ENCODE measurements around the gene UHRF1. TPM values are rescaled to one million over a fixed set of nuclear protein-coding genes. Genes with fewer than 3 reads are reported as not detected.
A peak's percentile ranks its signal among the peaks of the same experiment; 100 is the strongest.
"Not testable (repeated sequence)": the region's sequence is repeated elsewhere in the genome, so short reads cannot be mapped to it uniquely, and the experiment has no call there.

UHRF1 gene
- total RNA-seq, 2 experiments from 2014 or later: 86.5 to 88.3 TPM

DNA sequence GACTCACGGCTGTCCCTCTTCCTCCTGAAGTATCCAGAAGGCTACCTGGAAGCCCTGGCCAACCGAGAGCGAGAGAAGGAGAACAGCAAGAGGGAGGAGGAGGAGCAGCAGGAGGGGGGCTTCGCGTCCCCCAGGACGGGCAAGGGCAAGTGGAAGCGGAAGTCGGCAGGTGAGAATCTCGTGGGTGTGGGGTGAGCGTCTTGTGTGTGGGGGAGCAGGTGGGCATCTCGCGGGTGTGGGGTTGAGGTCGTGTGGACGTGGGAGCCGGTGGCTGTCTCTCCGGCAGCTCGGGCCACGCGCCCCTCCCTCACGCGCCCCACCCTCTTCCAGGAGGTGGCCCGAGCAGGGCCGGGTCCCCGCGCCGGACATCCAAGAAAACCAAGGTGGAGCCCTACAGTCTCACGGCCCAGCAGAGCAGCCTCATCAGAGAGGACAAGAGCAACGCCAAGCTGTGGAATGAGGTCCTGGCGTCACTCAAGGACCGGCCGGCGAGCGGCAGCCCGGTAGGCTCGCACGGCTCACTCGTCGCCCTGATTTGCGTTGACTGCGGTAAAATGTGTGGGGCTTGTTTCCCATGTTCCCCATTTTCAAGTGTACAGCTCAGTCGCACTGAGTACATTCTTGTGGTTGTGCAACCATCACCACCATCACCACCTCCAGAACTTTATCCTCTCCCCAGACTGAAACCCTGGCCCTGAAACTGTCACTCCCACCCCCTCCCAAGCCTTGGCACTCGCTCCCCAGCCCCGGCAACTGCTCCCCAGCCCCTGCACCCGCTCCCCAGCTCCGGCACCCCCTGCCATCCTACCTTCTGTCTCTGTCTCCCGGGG, 45.2 kb downstream of the UHRF1 start:
- H3K27ac Mint-ChIP-seq, H3K4me1 Mint-ChIP-seq, H3K27me3 Mint-ChIP-seq, H3K9me3 Mint-ChIP-seq, CTCF ChIA-PET, DNase-seq, H3K4me3 Mint-ChIP-seq, POLR2A ChIA-PET: not testable (repeated sequence)
- peaks cover 60% of the 10 kb centered on the region for H3K36me3 Mint-ChIP-seq (ENCODE audit: low read depth)

DNA sequence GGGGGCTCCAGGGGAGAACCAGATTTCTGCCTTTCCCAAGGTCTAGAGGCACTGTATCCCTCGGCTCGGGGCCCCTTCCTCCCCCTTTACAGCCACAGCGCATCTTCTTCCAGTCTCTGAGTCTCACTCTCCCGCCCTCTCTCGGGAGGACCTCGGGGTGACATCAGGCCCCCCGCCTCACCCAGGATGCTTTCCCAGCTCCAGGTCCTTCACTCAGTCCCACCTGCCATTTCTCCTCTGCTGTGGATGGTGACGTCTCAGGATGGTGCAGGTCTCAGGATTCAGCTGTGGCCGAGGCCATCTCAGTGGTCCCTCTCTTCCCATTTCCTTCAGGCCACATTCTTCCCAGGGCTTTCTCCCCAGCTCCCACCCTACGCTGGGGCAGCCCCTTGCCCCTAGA, 46.0 kb downstream of the UHRF1 start:
- Mint-ChIP-seq H3K4me3 (no peak overlapping the region), H3K36me3 (ENCODE audit: low read depth) (peaks cover 65% of the 10 kb centered on the region), H3K27ac (peak overlapping the region; percentile 10), H3K9me3 (no peaks in the 10 kb centered on the region), H3K27me3 (no peaks in the 10 kb centered on the region), H3K4me1 (no peaks in the 10 kb centered on the region)
- DNase-seq: no peak
- ChIA-PET POLR2A (no interaction called here), CTCF (no interaction called here)

DNA sequence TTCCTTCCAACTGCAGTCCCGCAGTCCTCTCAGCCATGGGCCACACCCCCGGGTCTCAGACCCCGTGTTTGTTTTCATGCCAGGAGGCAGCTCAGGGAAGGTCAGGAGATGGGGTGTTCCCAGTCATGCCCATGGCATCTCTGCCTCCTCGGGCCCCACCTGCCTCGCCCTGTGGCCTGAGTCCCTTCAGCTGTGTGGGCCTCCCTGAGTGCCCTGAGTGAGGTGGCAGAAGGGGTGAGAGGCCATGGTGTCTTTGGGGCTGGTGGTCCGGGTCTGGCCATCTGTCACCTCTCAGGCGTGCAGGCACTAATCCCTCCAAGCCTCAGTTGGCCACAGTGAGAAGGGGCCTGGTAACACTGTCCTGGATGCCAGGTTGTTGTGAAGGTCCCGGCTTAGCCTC, 48.7 kb downstream of the UHRF1 start:
- Mint-ChIP-seq H3K27ac (no peak overlapping the region), H3K4me3 (no peak overlapping the region), H3K27me3 (no peaks in the 10 kb centered on the region), H3K36me3 (ENCODE audit: low read depth) (peaks cover 59% of the 10 kb centered on the region), H3K4me1 (no peaks in the 10 kb centered on the region), H3K9me3 (no peaks in the 10 kb centered on the region)
- CTCF ChIA-PET: no interaction called here
- no peak for DNase-seq
- POLR2A ChIA-PET: interaction anchor here (1.3 kb wide), 1 partner anchor 46 kb away, joined by 3 read pairs; no protein-coding TSS in a partner anchor

DNA sequence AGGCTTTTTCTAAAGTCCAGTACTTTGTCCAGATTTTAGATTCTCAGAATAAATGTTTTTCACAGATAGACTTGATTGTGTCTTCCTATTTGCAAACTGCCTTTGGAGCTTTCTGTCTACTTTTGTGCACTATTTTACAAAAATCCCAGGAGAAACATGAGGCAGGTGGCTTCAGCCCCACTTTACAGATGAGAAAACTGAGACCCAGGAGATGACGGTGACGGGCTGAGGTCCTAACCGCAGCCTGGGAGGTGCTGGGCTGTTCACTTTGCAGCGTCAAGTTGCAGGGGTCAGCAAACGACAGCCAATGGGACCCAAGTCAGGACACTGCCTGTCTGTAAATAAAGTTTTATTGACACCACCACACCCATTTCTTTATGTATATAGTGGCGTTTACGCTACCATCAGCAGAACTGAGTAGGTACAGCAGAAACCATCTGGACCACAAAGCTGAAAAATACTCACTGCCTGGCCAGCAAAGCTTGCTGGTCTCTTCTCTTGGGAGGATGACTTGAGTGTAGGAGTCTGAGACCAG, 52.9 kb downstream of the UHRF1 start:
- no peaks in the 10 kb centered on the region for H3K27me3 Mint-ChIP-seq
- H3K4me3 Mint-ChIP-seq: no peak overlapping the region
- H3K9me3 Mint-ChIP-seq: no peaks in the 10 kb centered on the region
- H3K27ac Mint-ChIP-seq: no peak overlapping the region
- ChIA-PET POLR2A (no interaction called here), CTCF (no interaction called here)
- peaks cover under 1% of the 10 kb centered on the region for H3K4me1 Mint-ChIP-seq
- peaks cover 48% of the 10 kb centered on the region for H3K36me3 Mint-ChIP-seq (ENCODE audit: low read depth)
- DNase-seq: no peak

DNA sequence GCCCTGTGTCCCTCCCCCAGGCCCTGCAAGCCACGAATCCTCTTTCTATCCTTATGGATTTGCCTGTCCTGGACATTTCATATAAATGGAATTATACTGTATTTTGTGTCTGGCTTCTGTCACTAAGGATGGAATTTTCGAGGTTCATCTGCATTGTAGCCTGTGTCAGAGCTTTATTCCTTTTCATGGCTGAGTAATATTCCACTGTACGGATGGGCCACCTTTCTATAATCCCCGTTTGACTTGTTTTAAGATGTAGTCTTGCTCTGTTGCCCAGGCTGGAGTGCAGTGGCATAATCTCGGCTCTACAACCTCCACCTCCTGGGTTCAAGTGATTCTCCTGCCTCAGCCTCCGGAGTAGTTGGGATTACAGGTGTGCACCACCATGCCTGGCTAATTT, 55.8 kb downstream of the UHRF1 start:
- H3K36me3 Mint-ChIP-seq (ENCODE audit: low read depth): peaks cover 40% of the 10 kb centered on the region
- H3K4me1 Mint-ChIP-seq: peaks cover 15% of the 10 kb centered on the region
- ChIA-PET POLR2A (no interaction called here), CTCF (interaction anchor here (0.6 kb wide), 1 partner anchor 106 kb away, joined by 4 read pairs; no protein-coding TSS in a partner anchor)
- no peak overlapping the region for H3K27ac Mint-ChIP-seq
- H3K4me3 Mint-ChIP-seq: no peak overlapping the region
- no peaks in the 10 kb centered on the region for H3K27me3 Mint-ChIP-seq
- H3K9me3 Mint-ChIP-seq: no peaks in the 10 kb centered on the region
- DNase-seq: no peak

DNA sequence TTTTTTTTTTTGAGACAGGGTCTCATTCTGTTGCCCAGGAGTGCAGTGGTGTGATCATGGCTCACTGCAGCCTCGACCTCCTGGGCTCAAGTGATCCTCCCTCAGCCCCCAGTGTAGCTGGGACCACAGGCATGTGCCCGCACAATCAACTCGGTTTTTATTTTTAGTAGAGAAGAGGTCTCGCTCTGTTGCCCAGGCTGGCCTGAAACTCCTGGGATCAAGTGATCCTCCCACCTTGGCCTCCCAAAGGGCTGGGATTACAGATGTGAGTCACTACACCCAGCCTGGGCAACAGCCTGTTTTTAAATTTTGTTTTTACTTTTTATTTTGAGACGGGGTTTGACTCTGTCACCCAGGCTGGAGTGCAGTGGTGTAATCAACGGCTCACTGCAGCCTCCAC, 57.3 kb downstream of the UHRF1 start:
- H3K36me3 Mint-ChIP-seq (ENCODE audit: low read depth): peaks cover 43% of the 10 kb centered on the region
- DNase-seq: no peak
- peaks cover 30% of the 10 kb centered on the region for H3K4me1 Mint-ChIP-seq
- no peaks in the 10 kb centered on the region for H3K27me3 Mint-ChIP-seq
- ChIA-PET POLR2A (no interaction called here), CTCF (no interaction called here)
- H3K4me3 Mint-ChIP-seq: no peak overlapping the region
- no peaks in the 10 kb centered on the region for H3K9me3 Mint-ChIP-seq
- peak overlapping the region; percentile 2 for H3K27ac Mint-ChIP-seq

DNA sequence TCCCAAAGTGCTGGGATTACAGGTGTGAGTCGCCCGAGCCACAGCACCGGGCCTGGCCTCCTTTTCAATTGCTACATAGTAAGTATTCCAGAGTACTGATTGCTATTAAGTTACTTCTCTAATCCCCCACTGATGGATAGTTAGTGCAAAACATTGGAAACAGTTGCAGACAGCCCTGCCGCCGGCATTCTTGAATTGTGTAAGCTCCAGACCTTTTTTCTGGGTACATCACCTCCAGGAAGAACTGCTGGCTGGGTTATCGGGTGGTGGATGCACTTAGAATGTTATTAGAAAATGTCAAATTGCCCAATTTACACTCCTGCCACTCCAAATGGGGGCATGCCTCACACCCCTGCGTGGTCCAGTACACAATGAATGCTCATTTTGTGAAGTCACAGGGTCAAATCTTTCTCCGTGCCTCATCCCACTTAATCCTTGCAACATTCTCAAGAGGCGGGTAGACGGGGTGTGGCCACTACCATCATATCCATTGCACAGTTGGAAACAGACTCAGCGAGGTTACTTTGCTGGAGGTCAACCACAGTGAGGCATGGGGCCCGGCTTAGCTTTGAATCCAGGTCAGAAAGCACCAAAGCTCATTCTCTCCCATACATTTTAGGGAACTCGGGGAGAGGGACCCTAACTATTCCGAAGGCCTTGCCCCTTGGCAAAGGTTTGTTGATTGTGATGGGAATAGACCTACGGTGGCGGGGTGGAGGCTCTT, 58.6 kb downstream of the UHRF1 start:
- peak overlapping the region; percentile 88 for H3K27ac Mint-ChIP-seq
- no peak for DNase-seq
- H3K27me3 Mint-ChIP-seq: no peaks in the 10 kb centered on the region
- peak overlapping the region; percentile 68 for H3K4me3 Mint-ChIP-seq
- ChIA-PET CTCF (interaction anchor here (0.7 to 1.7 kb wide), 10 partner anchors 9 to 1682 kb away, joined by 3 to 12 read pairs (median 5); partner anchors contain the start of gene FEM1A), POLR2A (interaction anchor here (0.9 to 5.7 kb wide), 5 partner anchors 9 to 752 kb away, joined by 3 to 65 read pairs (median 4); partner anchors contain the start of genes CATSPERD and LONP1)
- H3K4me1 Mint-ChIP-seq: peaks cover 35% of the 10 kb centered on the region
- H3K36me3 Mint-ChIP-seq (ENCODE audit: low read depth): peaks cover 31% of the 10 kb centered on the region
- no peaks in the 10 kb centered on the region for H3K9me3 Mint-ChIP-seq

DNA sequence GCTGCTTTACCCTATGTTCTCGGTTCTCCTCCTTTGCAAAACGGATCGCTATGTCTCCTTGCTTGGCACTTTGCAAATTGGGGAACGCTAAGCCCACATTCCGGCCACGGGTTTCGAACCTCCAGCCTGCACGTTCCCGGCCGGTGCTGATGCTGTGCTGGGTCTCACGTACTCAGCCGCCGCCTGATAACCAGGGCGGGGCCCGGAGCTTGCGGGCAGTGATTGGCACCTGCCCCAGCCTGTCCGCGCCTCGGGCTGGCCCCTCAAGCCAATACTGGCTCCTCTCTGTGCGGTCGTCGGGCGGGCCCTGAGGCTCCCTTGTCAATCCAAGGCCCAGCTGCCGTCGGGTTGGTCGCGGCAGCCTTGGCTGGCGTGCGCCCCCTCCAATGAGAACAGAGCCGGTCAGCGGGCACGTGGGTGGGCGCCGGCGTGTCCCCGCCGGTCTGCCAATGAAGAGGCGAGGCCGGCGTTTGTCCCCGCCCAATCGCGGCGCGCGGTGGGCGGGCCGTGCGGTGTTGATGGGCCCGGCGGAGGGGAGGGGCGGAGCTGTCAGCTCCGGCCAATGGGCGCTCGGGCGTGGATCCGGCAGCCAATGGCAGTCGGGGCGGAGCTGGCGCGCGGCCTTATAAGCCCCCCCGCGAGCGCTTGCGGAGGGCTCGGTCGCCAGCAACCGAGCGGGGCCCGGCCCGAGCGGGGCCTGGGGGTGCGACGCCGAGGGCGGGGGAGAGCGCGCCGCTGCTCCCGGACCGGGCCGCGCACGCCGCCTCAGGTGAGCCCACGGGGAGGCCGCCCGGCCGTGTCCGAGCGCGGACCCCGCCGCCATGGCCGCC, 59.4 kb downstream of the UHRF1 start, which contains the start of gene KDM4B:
TSS of gene KDM4B (plus strand) at position 652 of the 830 bp plus-strand sequence. CDS start 63,778 bp downstream, outside the sequence.
- ChIA-PET CTCF (interaction anchor here (0.5 to 1.7 kb wide), 12 partner anchors 10 to 1682 kb away, joined by 3 to 12 read pairs (median 4); partner anchors contain the start of gene FEM1A), POLR2A (interaction anchor here (0.6 to 5.7 kb wide), 9 partner anchors 10 to 751 kb away, joined by 3 to 65 read pairs (median 4); partner anchors contain the start of genes CATSPERD, LONP1 and UHRF1)
- H3K4me1 Mint-ChIP-seq: peaks cover 36% of the 10 kb centered on the region
- no peaks in the 10 kb centered on the region for H3K27me3 Mint-ChIP-seq
- peak within 1 kb of the TSS; percentile 88 for H3K27ac Mint-ChIP-seq
- peaks cover 26% of the 10 kb centered on the region for H3K36me3 Mint-ChIP-seq (ENCODE audit: low read depth)
- peak; percentile 99 for DNase-seq
- H3K9me3 Mint-ChIP-seq: no peaks in the 10 kb centered on the region
- peak within 1 kb of the TSS; percentile 86 for H3K4me3 Mint-ChIP-seq

DNA sequence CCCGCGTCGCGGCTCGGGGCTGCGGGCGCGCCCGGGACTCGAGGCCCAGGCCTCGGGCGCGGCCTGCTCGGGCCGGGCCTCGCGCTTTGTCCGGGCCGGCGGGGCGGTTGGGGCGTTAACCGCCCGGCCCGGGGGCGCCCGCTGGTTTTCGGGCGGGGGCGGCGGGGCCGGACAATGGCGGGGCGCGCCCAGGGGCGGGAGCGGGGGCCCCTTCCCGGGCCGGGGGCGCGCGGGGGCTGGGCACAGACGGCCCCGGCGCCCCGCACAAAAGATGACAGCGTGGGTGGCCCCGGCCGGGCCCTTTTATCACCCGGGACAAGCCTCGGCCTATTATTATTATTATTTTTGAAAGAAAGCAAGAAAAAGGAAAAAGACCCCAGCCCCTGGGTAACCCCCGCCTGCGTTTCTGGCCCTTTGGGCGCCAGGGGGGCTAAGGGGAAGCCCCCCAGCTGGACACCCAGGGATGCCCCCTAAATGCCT, 60.0 kb downstream of the UHRF1 start:
- no peak for DNase-seq
- ChIA-PET POLR2A (interaction anchor here (0.6 to 5.7 kb wide), 9 partner anchors 10 to 751 kb away, joined by 3 to 65 read pairs (median 3); partner anchors contain the start of genes CATSPERD, FEM1A, LONP1 and PLIN3), CTCF (interaction anchor here (0.5 to 1.7 kb wide), 9 partner anchors 33 to 963 kb away, joined by 3 to 12 read pairs (median 5); partner anchors contain the start of gene FEM1A)
- H3K4me3 Mint-ChIP-seq: peak overlapping the region; percentile 86
- H3K27ac Mint-ChIP-seq: peak overlapping the region; percentile 77
- H3K36me3 Mint-ChIP-seq (ENCODE audit: low read depth): peaks cover 24% of the 10 kb centered on the region
- H3K27me3 Mint-ChIP-seq: no peaks in the 10 kb centered on the region
- no peaks in the 10 kb centered on the region for H3K9me3 Mint-ChIP-seq
- peaks cover 36% of the 10 kb centered on the region for H3K4me1 Mint-ChIP-seq

DNA sequence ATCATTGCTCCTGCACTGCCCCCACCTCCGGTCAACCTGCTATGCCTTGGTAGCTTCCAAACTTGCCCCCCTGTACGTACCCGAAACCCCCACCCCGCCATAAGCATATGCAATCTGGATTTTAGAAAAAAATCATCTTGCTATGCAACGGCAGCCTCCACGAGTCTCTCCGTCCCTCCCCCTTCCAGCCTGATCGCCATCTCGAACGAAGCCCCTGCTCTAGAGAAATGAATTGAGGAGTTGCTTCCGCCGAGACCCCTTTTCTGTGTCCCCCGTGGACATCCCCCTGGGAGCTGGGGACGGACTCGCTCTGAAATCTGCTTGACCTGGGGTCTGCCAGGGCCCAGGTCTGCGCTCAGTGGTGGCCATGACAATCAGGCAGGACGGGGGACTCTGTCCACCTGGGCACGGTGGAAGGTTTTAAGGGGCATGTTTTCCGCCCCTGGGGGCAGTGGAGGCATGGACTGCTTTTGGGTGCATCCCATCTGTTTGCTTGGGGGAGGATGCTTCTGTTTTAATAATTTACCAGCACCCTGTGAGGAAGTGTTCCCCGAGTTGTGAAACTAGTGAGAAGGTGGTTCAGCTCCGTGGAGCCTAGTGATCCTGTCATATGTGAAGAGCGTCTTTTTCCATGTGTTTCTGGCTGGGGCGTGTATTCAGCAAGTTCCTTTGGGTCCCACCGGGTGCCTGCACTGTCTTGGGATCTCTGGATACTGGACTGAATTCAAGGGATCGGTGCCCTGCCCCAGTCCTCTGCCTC, 60.7 kb downstream of the UHRF1 start:
- H3K4me1 Mint-ChIP-seq: peaks cover 37% of the 10 kb centered on the region
- H3K9me3 Mint-ChIP-seq: no peaks in the 10 kb centered on the region
- H3K27me3 Mint-ChIP-seq: no peaks in the 10 kb centered on the region
- peak; percentile 25 for DNase-seq
- peaks cover 19% of the 10 kb centered on the region for H3K36me3 Mint-ChIP-seq (ENCODE audit: low read depth)
- peak overlapping the region; percentile 86 for H3K4me3 Mint-ChIP-seq
- CTCF ChIA-PET: interaction anchor here (1.6 to 2.0 kb wide), 3 partner anchors 58 to 179 kb away, joined by 7 to 12 read pairs (median 9); partner anchors contain the start of gene FEM1A
- H3K27ac Mint-ChIP-seq: peak overlapping the region; percentile 77
- POLR2A ChIA-PET: interaction anchor here (0.6 to 5.7 kb wide), 4 partner anchors 11 to 179 kb away, joined by 3 to 65 read pairs (median 3); partner anchors contain the start of genes FEM1A and PLIN3
